ENCODE data around the gene CAMK2B. TPM values are rescaled to one million over a fixed set of nuclear protein-coding genes. Genes with fewer than 3 reads are reported as not detected.
A peak's percentile ranks its signal among the peaks of the same experiment; 100 is the strongest.
"Not testable (repeated sequence)": the region's sequence is repeated elsewhere in the genome, so short reads cannot be mapped to it uniquely, and the experiment has no call there.

The CAMK2B gene
- total RNA-seq, 1 donor from 2014 or later, result 98.0 TPM

GRCh38 chr7:44208085-44208484 lies 117.3 kb downstream of the CAMK2B start:
- Histone ChIP-seq H3K9me3 (replicated peaks) (no peaks in the 10 kb centered on the region), H3K4me1 (peaks cover 14% of the 10 kb centered on the region), H3K4me3 (no peak overlapping the region), H3K36me3 (peaks cover 88% of the 10 kb centered on the region), H3K27me3 (ENCODE audit: low read depth) (no peaks in the 10 kb centered on the region), H3K27ac (replicated peaks) (no peak overlapping the region)
- intact Hi-C loops (cut with micrococcal nuclease), result no loop called here
- TF ChIP-seq CTCF (IDR thresholded peaks at IDR 0.05; ENCODE audit: borderline replicate concordance), result no peak
- DNase-seq, result no peak

- no peak for DNase-seq
- TF ChIP-seq CTCF (IDR thresholded peaks at IDR 0.05; ENCODE audit: borderline replicate concordance), result no peak
- intact Hi-C loops (cut with micrococcal nuclease), result no loop called here
- Histone ChIP-seq H3K4me3 (no peak overlapping the region), H3K27me3 (ENCODE audit: low read depth) (no peaks in the 10 kb centered on the region), H3K36me3 (peaks cover 67% of the 10 kb centered on the region), H3K27ac (replicated peaks) (no peak overlapping the region), H3K4me1 (peaks cover 31% of the 10 kb centered on the region), H3K9me3 (replicated peaks) (no peaks in the 10 kb centered on the region)
Measured at GRCh38 chr7:44206008-44206407, 119.4 kb downstream of the CAMK2B start.

- H3K9me3 ChIP-seq (replicated peaks), result no peaks in the 10 kb centered on the region
- no peak for DNase-seq
- peak overlapping the region; percentile 84 for H3K4me3 ChIP-seq
- peaks cover 25% of the 10 kb centered on the region for H3K36me3 ChIP-seq
- no peak overlapping the region for H3K27ac ChIP-seq (replicated peaks)
- TF ChIP-seq CTCF (IDR thresholded peaks at IDR 0.05; ENCODE audit: borderline replicate concordance), result no peak
- H3K4me1 ChIP-seq, result peaks cover 31% of the 10 kb centered on the region
- intact Hi-C loops (cut with micrococcal nuclease), result no loop called here
- peaks cover 12% of the 10 kb centered on the region for H3K27me3 ChIP-seq (ENCODE audit: low read depth)
Measured at GRCh38 chr7:44201813-44202212, 123.6 kb downstream of the CAMK2B start.

- Histone ChIP-seq H3K4me3 (peak within 1 kb of the TSS; percentile 84), H3K4me1 (peaks cover 35% of the 10 kb centered on the region), H3K36me3 (peaks cover 16% of the 10 kb centered on the region), H3K27me3 (ENCODE audit: low read depth) (peaks cover 12% of the 10 kb centered on the region), H3K27ac (replicated peaks) (peak within 1 kb of the TSS; percentile 83), H3K9me3 (replicated peaks) (no peaks in the 10 kb centered on the region)
- TF ChIP-seq CTCF (IDR thresholded peaks at IDR 0.05; ENCODE audit: borderline replicate concordance), result peak; percentile 74
- peak; percentile 93 for DNase-seq
- intact Hi-C loops (cut with micrococcal nuclease), result no loop called here
Measured at GRCh38 chr7:44200699-44201461, 124.5 kb downstream of the CAMK2B start, which contains the start of gene YKT6. Gene YKT6 (plus strand): TSS chr7:44200978. CDS start chr7:44201136, 158 bp downstream.

GRCh38 chr7:44200163-44200562 lies 125.2 kb downstream of the CAMK2B start:
- H3K36me3 ChIP-seq; H3K9me3 ChIP-seq (replicated peaks); intact Hi-C loops (cut with micrococcal nuclease); DNase-seq; H3K27ac ChIP-seq (replicated peaks): not testable (repeated sequence)
- Histone ChIP-seq H3K4me3 (peak overlapping the region; percentile 84), H3K4me1 (peaks cover 37% of the 10 kb centered on the region), H3K27me3 (ENCODE audit: low read depth) (peaks cover 12% of the 10 kb centered on the region)

- no peak for TF ChIP-seq CTCF (IDR thresholded peaks at IDR 0.05; ENCODE audit: borderline replicate concordance)
Measured at GRCh38 chr7:44197474-44197873, 127.9 kb downstream of the CAMK2B start.

More at GRCh38 chr7:44197474-44197873, 127.9 kb downstream of the CAMK2B start:
- Histone ChIP-seq H3K4me1 (peaks cover 18% of the 10 kb centered on the region), H3K4me3 (no peak overlapping the region), H3K27me3 (ENCODE audit: low read depth) (peaks cover 31% of the 10 kb centered on the region), H3K27ac (replicated peaks) (no peak overlapping the region), H3K9me3 (replicated peaks) (no peaks in the 10 kb centered on the region), H3K36me3 (no peaks in the 10 kb centered on the region)
- no peak for DNase-seq
- intact Hi-C loops (cut with micrococcal nuclease), result loop anchor here (5.0 kb wide), 1 partner anchor 125 kb away; no protein-coding TSS in a partner anchor

All from left ventricle myocardium inferior (tissue), 1 donor.